MG63 (cell line): ENCODE results near the gene PAN3. TPM values are rescaled to one million over a fixed set of nuclear protein-coding genes. Genes with fewer than 3 reads are reported as not detected.

Experiments used
- DNase-seq: peaks from one replicate; pipeline ENCODE4 v3.0.0-alpha.2; 2020
- H3K27me3 ChIP-seq: fragments of 250-450 bp; sonication (Bioruptor Pico); 2 replicates; pipeline ENCODE4 v1.5.1; 2020; ENCODE audit warnings: mild to moderate bottlenecking, moderate library complexity
- H3K36me3 ChIP-seq: fragments of 250-450 bp; sonication (Bioruptor Pico); 2 replicates; pipeline ENCODE4 v1.5.1; 2020; ENCODE audit warnings: mild to moderate bottlenecking, moderate library complexity
- H3K4me3 ChIP-seq: fragments of 250-450 bp; sonication (Bioruptor Pico); 2 replicates; pipeline ENCODE4 v1.5.1; 2020; ENCODE audit warnings: mild to moderate bottlenecking, moderate library complexity
- H3K9me3 ChIP-seq: fragments of 250-450 bp; sonication (Bioruptor Pico); 2 replicates; pipeline ENCODE4 v1.5.1; 2020; ENCODE audit warnings: mild to moderate bottlenecking, moderate library complexity
- total RNA-seq: library from RNA; depleted of rRNA; stranded (reverse); fragments of >200 nt; shearing (Covaris generic); gene quantifications from 2 replicates; pipeline ENCODE4 v1.2.3, GENCODE V29; 2014; ENCODE audit warnings: low replicate concordance

The PAN3 gene
- total RNA-seq, 1 experiment from 2014 or later = 11.6 TPM

- Histone ChIP-seq H3K9me3 (no peaks in the 10 kb centered on the region), H3K36me3 (peaks cover 16% of the 10 kb centered on the region), H3K4me3 (no peak overlapping the region), H3K27me3 (no peaks in the 10 kb centered on the region)
- DNase-seq = no peak
Measured at GRCh38 chr13:28177327-28177726, 39.0 kb downstream of the PAN3 start.

- no peaks in the 10 kb centered on the region for H3K9me3 ChIP-seq
- no peak for DNase-seq
- no peak overlapping the region for H3K4me3 ChIP-seq
- H3K36me3 ChIP-seq = peaks cover 16% of the 10 kb centered on the region
- H3K27me3 ChIP-seq = no peaks in the 10 kb centered on the region
Measured at GRCh38 chr13:28177877-28178276, 39.5 kb downstream of the PAN3 start.

- no peak overlapping the region for H3K4me3 ChIP-seq
- H3K9me3 ChIP-seq = no peaks in the 10 kb centered on the region
- no peaks in the 10 kb centered on the region for H3K27me3 ChIP-seq
- H3K36me3 ChIP-seq = peaks cover 7% of the 10 kb centered on the region
- no peak for DNase-seq
Measured at GRCh38 chr13:28179974-28180373, 41.6 kb downstream of the PAN3 start.

GRCh38 chr13:28181413-28181812 lies 43.1 kb downstream of the PAN3 start:
- no peak overlapping the region for H3K4me3 ChIP-seq
- DNase-seq = peak; percentile 10
- no peaks in the 10 kb centered on the region for H3K9me3 ChIP-seq
- no peaks in the 10 kb centered on the region for H3K27me3 ChIP-seq
- H3K36me3 ChIP-seq = peaks cover 7% of the 10 kb centered on the region

GRCh38 chr13:28185256-28185655 lies 46.9 kb downstream of the PAN3 start:
- DNase-seq = no peak
- Histone ChIP-seq H3K27me3 (no peaks in the 10 kb centered on the region), H3K9me3 (no peaks in the 10 kb centered on the region), H3K4me3 (no peak overlapping the region), H3K36me3 (0 out of 2 replicates have a peak, but pooled peaks cover 3% of the 10 kb centered on the region)

GRCh38 chr13:28199089-28199488 lies 60.7 kb downstream of the PAN3 start:
- H3K27me3 ChIP-seq = no peaks in the 10 kb centered on the region
- DNase-seq = no peak
- H3K9me3 ChIP-seq = no peaks in the 10 kb centered on the region
- no peak overlapping the region for H3K4me3 ChIP-seq
- peaks cover 2% of the 10 kb centered on the region for H3K36me3 ChIP-seq

GRCh38 chr13:28204043-28204442 lies 65.7 kb downstream of the PAN3 start:
- no peak for DNase-seq
- H3K4me3 ChIP-seq = no peak overlapping the region
- H3K36me3 ChIP-seq = peaks cover 2% of the 10 kb centered on the region
- H3K9me3 ChIP-seq = no peaks in the 10 kb centered on the region
- no peaks in the 10 kb centered on the region for H3K27me3 ChIP-seq

GRCh38 chr13:28204690-28205443 lies 66.5 kb downstream of the PAN3 start:
- Histone ChIP-seq H3K36me3 (peaks cover 2% of the 10 kb centered on the region; the same call in 1 of the 2 replicates), H3K4me3 (no peak overlapping the region), H3K9me3 (no peaks in the 10 kb centered on the region), H3K27me3 (no peaks in the 10 kb centered on the region)
- no peak for DNase-seq

GRCh38 chr13:28218679-28219078 lies 80.3 kb downstream of the PAN3 start:
- no peaks in the 10 kb centered on the region for H3K27me3 ChIP-seq
- peaks cover 20% of the 10 kb centered on the region for H3K36me3 ChIP-seq
- H3K4me3 ChIP-seq = no peak overlapping the region
- H3K9me3 ChIP-seq = no peaks in the 10 kb centered on the region
- DNase-seq = no peak

GRCh38 chr13:28219408-28220099 lies 81.2 kb downstream of the PAN3 start:
- H3K27me3 ChIP-seq = no peaks in the 10 kb centered on the region
- H3K9me3 ChIP-seq = no peaks in the 10 kb centered on the region
- peaks cover 12% of the 10 kb centered on the region for H3K36me3 ChIP-seq
- no peak overlapping the region for H3K4me3 ChIP-seq
- no peak for DNase-seq

GRCh38 chr13:28220166-28220565 lies 81.8 kb downstream of the PAN3 start:
- H3K9me3 ChIP-seq = no peaks in the 10 kb centered on the region
- no peak for DNase-seq
- no peak overlapping the region for H3K4me3 ChIP-seq
- H3K36me3 ChIP-seq = peaks cover 8% of the 10 kb centered on the region
- no peaks in the 10 kb centered on the region for H3K27me3 ChIP-seq

GRCh38 chr13:28229522-28230411 lies 91.4 kb downstream of the PAN3 start:
- Histone ChIP-seq H3K36me3 (no peaks in the 10 kb centered on the region; the same call in 1 of the 2 replicates), H3K9me3 (no peaks in the 10 kb centered on the region)
- DNase-seq = no peak

GRCh38 chr13:28231642-28232041 lies 93.3 kb downstream of the PAN3 start:
- H3K27me3 ChIP-seq = no peaks in the 10 kb centered on the region
- no peak for DNase-seq

More at GRCh38 chr13:28229522-28230411, 91.4 kb downstream of the PAN3 start:
- H3K4me3 ChIP-seq = no peak overlapping the region
- H3K27me3 ChIP-seq = no peaks in the 10 kb centered on the region

GRCh38 chr13:28237944-28238343 lies 99.6 kb downstream of the PAN3 start:
- no peak overlapping the region for H3K4me3 ChIP-seq
- no peak for DNase-seq
- H3K27me3 ChIP-seq = no peaks in the 10 kb centered on the region
- no peaks in the 10 kb centered on the region for H3K9me3 ChIP-seq
- H3K36me3 ChIP-seq = peaks cover 12% of the 10 kb centered on the region

More at GRCh38 chr13:28231642-28232041, 93.3 kb downstream of the PAN3 start:
- Histone ChIP-seq H3K9me3 (no peaks in the 10 kb centered on the region), H3K36me3 (no peaks in the 10 kb centered on the region; the same call in 1 of the 2 replicates), H3K4me3 (no peak overlapping the region)

GRCh38 chr13:28239374-28239773 lies 101.0 kb downstream of the PAN3 start:
- no peak for DNase-seq

GRCh38 chr13:28245465-28245864 lies 107.1 kb downstream of the PAN3 start:
- Histone ChIP-seq H3K36me3 (peaks cover 11% of the 10 kb centered on the region), H3K4me3 (no peak overlapping the region), H3K9me3 (0 out of 2 replicates have a peak, but pooled peaks cover 2% of the 10 kb centered on the region), H3K27me3 (no peaks in the 10 kb centered on the region)
- DNase-seq = no peak

More at GRCh38 chr13:28239374-28239773, 101.0 kb downstream of the PAN3 start:
- Histone ChIP-seq H3K36me3 (peaks cover 16% of the 10 kb centered on the region), H3K9me3 (no peaks in the 10 kb centered on the region), H3K27me3 (no peaks in the 10 kb centered on the region), H3K4me3 (no peak overlapping the region)

- no peak overlapping the region for H3K4me3 ChIP-seq
- 0 out of 2 replicates have a peak, but pooled peaks cover 2% of the 10 kb centered on the region for H3K9me3 ChIP-seq
- H3K36me3 ChIP-seq = peaks cover 8% of the 10 kb centered on the region
- no peak for DNase-seq
- H3K27me3 ChIP-seq = no peaks in the 10 kb centered on the region
Measured at GRCh38 chr13:28246891-28247290, 108.5 kb downstream of the PAN3 start.
